Measurements from ENCODE around the gene RNF186.
"Not testable (repeated sequence)": the region's sequence is repeated elsewhere in the genome, so short reads cannot be mapped to it uniquely, and the experiment has no call there.

The RNF186 gene

GRCh38 chr1:19825298-19825697, 10.2 kb upstream of the RNF186 start:
- DNase-seq (ENCODE audit: low read depth) = no peak
- no peak overlapping the region for H3K4me3 ChIP-seq (ENCODE audit: low read length)
- TF ChIP-seq CTCF (conservative IDR thresholded peaks at IDR 0.05; ENCODE audit: low read depth, low read length) = no peak

GRCh38 chr1:19824541-19824940, 9.5 kb upstream of the RNF186 start:
- no peak for DNase-seq (ENCODE audit: low read depth)
- TF ChIP-seq CTCF (conservative IDR thresholded peaks at IDR 0.05; ENCODE audit: low read depth, low read length) = no peak
- no peak overlapping the region for H3K4me3 ChIP-seq (ENCODE audit: low read length)

- DNase-seq (ENCODE audit: low read depth) = no peak
- no peak for TF ChIP-seq CTCF (conservative IDR thresholded peaks at IDR 0.05; ENCODE audit: low read depth, low read length)
- H3K4me3 ChIP-seq (ENCODE audit: low read length) = no peak overlapping the region
These were observed 9.0 kb upstream of the RNF186 start for GRCh38 chr1:19824036-19824435.

- no peak for DNase-seq (ENCODE audit: low read depth)
- no peak overlapping the region for H3K4me3 ChIP-seq (ENCODE audit: low read length)
These were observed 4.6 kb upstream of the RNF186 start for GRCh38 chr1:19819701-19820100.

GRCh38 chr1:19818324-19818723, 3.2 kb upstream of the RNF186 start:
- no peak for DNase-seq (ENCODE audit: low read depth)
- H3K4me3 ChIP-seq (ENCODE audit: low read length) = no peak overlapping the region
- TF ChIP-seq CTCF (conservative IDR thresholded peaks at IDR 0.05; ENCODE audit: low read depth, low read length) = no peak

More at GRCh38 chr1:19819701-19820100, 4.6 kb upstream of the RNF186 start:
- TF ChIP-seq CTCF (conservative IDR thresholded peaks at IDR 0.05; ENCODE audit: low read depth, low read length) = no peak

- no peak for TF ChIP-seq CTCF (conservative IDR thresholded peaks at IDR 0.05; ENCODE audit: low read depth, low read length)
- H3K4me3 ChIP-seq (ENCODE audit: low read length) = no peak overlapping the region
- no peak for DNase-seq (ENCODE audit: low read depth)
These were observed 2.1 kb upstream of the RNF186 start for GRCh38 chr1:19817160-19817559.

- not testable (repeated sequence) for H3K4me3 ChIP-seq (ENCODE audit: low read length); DNase-seq (ENCODE audit: low read depth)
These were observed 1.6 kb upstream of the RNF186 start for GRCh38 chr1:19816737-19817086.

Measured in retinal pigment epithelial cell (primary cell).